PC-9 (cell line): Measurements from ENCODE around the gene HDAC1. TPM values are rescaled to one million over a fixed set of nuclear protein-coding genes. Genes with fewer than 3 reads are reported as not detected.

Experiments
- Bru-seq: library from RNA; stranded (reverse); fragments of 400-500 nt; gene quantifications from one replicate; lab custom pipeline; 2021; lab: Mats Ljungman, UMichigan
- BruChase-seq, 2 experiments: library from RNA; stranded (reverse); fragments of 400-500 nt; gene quantifications; one replicate each; lab custom pipeline; 2021; lab: Mats Ljungman, UMichigan
- BruUV-seq: library from RNA; stranded (reverse); fragments of 400-500 nt; replicated peaks from 2 replicates; lab custom pipeline; 2021; lab: Mats Ljungman, UMichigan
- CTCF ChIA-PET: fragments of 300-600 bp; sonication (Branson Sonifier 250); formaldehyde crosslinking; loops from one replicate; lab custom pipeline; 2022; ENCODE audit warnings: antibody characterized with exemption; lab: Charles Lee
- POLR2A ChIA-PET: fragments of 300-600 bp; sonication (Branson Sonifier 250); formaldehyde crosslinking; loops from one replicate; lab custom pipeline; 2022; ENCODE audit warnings: antibody characterized with exemption; ENCODE audit not compliant: unreplicated experiment; lab: Charles Lee
- DNase-seq, 2 experiments: peaks; one replicate each; pipeline versions ENCODE4 v3.0.0 to v3.0.0-alpha.2; 2015 to 2022; ENCODE audit warnings: mixed read lengths in 1 of 2
- H2AFZ ChIP-seq: fragments of 200-600 bp; sonication (generic); 2 replicates; pipeline ENCODE4 v1.8.1; 2017; ENCODE audit warnings: antibody characterized with exemption
- H3F3A ChIP-seq: fragments of 200-600 bp; sonication (generic); 2 replicates; pipeline ENCODE4 v1.8.1; 2017; ENCODE audit warnings: antibody characterized with exemption, mild to moderate bottlenecking, low read depth; ENCODE audit not compliant: insufficient read depth
- H3K27ac ChIP-seq: fragments of 200-600 bp; sonication (generic); 2 replicates; pipeline ENCODE4 v1.6.1; 2016; ENCODE audit warnings: mixed run types
- H3K27me3 ChIP-seq: fragments of 200-600 bp; sonication (generic); 2 replicates; pipeline ENCODE4 v1.6.1; 2016; ENCODE audit warnings: low read depth, mixed run types; ENCODE audit not compliant: insufficient read depth
- H3K36me3 ChIP-seq: fragments of 200-600 bp; sonication (generic); 2 replicates; pipeline ENCODE4 v1.6.1; 2016; ENCODE audit warnings: low read depth, mixed run types
- H3K4me1 ChIP-seq: fragments of 200-600 bp; sonication (generic); replicated peaks from 2 replicates; pipeline ENCODE4 v1.6.1; 2016; ENCODE audit warnings: mixed run types; ENCODE audit not compliant: insufficient read depth
- H3K4me2 ChIP-seq: fragments of 200-600 bp; sonication (generic); 2 replicates; pipeline ENCODE4 v1.6.1; 2017; ENCODE audit warnings: mixed run types
- H3K4me3 ChIP-seq: fragments of 200-600 bp; sonication (generic); 2 replicates; pipeline ENCODE4 v1.6.1; 2016; ENCODE audit warnings: mixed run types
- H3K79me2 ChIP-seq: fragments of 200-600 bp; sonication (generic); 2 replicates; pipeline ENCODE4 v1.6.1; 2017; ENCODE audit warnings: low read depth, mixed run types
- H3K9me2 ChIP-seq: fragments of 200-600 bp; sonication (generic); 2 replicates; pipeline ENCODE4 v1.8.1; 2017; ENCODE audit warnings: mild to moderate bottlenecking; ENCODE audit not compliant: insufficient read depth
- H3K9me3 ChIP-seq: fragments of 200-600 bp; sonication (generic); 2 replicates; pipeline ENCODE4 v1.8.1; 2016; ENCODE audit warnings: low read depth; ENCODE audit not compliant: insufficient read depth
- H4K20me1 ChIP-seq: fragments of 200-600 bp; sonication (generic); 2 replicates; pipeline ENCODE4 v1.8.1; 2017; ENCODE audit not compliant: insufficient read depth
- CTCF ChIP-seq: fragments of 200-600 bp; sonication (generic); conservative IDR thresholded peaks from 2 replicates; pipeline ENCODE4 v1.6.1; 2017; ENCODE audit warnings: mixed run types, antibody characterized with exemption, mild to moderate bottlenecking, moderate library complexity
- EZH2 ChIP-seq: fragments of 200-600 bp; sonication (generic); IDR thresholded peaks from 2 replicates; pipeline ENCODE4 v1.8.0; 2017; ENCODE audit warnings: antibody characterized with exemption, low read depth
- intact Hi-C: fragments of 100-400 bp; cut with micrococcal nuclease; formaldehyde crosslinking; loops from one replicate; pipeline ENCODE4 v1.10.0; 2022; ENCODE audit not compliant: unreplicated experiment
- long read RNA-seq: library from polyadenylated mRNA; stranded (forward); transcript quantifications from one replicate; pipeline ENCODE4 v2.0.0, GENCODE V29; 2022
- total RNA-seq: library from RNA; stranded (reverse); gene quantifications from 2 replicates; pipeline ENCODE4 v1.2.3, GENCODE V29; 2021

The HDAC1 gene
- total RNA-seq (131 and 171 TPM in 2 replicates), Bru-seq, nascent RNA (percentile 67 among the genes with signal in this experiment), BruChase-seq, experiment 1, labeled RNA remaining after a 2-hour chase (percentile 68 among the genes with signal in this experiment), BruChase-seq, experiment 2, labeled RNA remaining after a 6-hour chase (percentile 80 among the genes with signal in this experiment)
- long read RNA-seq, transcript HDAC1-201 (14 exons, 2,124 nt) = major isoform, 195 of 237 reads
- long read RNA-seq, partial matches to known transcripts = 27 of 237 reads
- long read RNA-seq, other reads (novel, unspliced or antisense) = 14 of 237 reads

GRCh38 chr1:32291708-32292538 lies at the start of gene HDAC1:
Gene HDAC1 (plus strand): TSS chr1:32292083. CDS start chr1:32292170, 87 bp downstream.
- Histone ChIP-seq H3F3A (peaks cover 23% of the 10 kb centered on the region; the same call in 1 of the 2 replicates), H3K9me3 (no peaks in the 10 kb centered on the region), H3K36me3 (0 out of 2 replicates have a peak, but pooled peaks cover 4% of the 10 kb centered on the region), H4K20me1 (peaks cover 3% of the 10 kb centered on the region; the same call in 1 of the 2 replicates), H3K4me3 (peak within 1 kb of the TSS; percentile 92), H3K27me3 (no peaks in the 10 kb centered on the region), H3K79me2 (peaks cover 48% of the 10 kb centered on the region), H3K4me2 (peak within 1 kb of the TSS; percentile 63), H3K27ac (peak within 1 kb of the TSS; percentile 56), H3K4me1 (peaks cover 34% of the 10 kb centered on the region), H2AFZ (peak within 1 kb of the TSS; percentile 95), H3K9me2 (no peaks in the 10 kb centered on the region)
- no TSS peak for BruUV-seq
- peak; percentile 92 to 97 for DNase-seq
- POLR2A ChIA-PET = interaction anchor here (0.5 to 0.6 kb wide), 4 partner anchors 47 to 462 kb away, joined by 3 to 13 read pairs (median 6); partner anchors contain the start of genes IQCC and PTP4A2
- intact Hi-C loops = no loop called here
- CTCF ChIA-PET = no interaction called here
- no peak for TF ChIP-seq CTCF
- no peak for TF ChIP-seq EZH2

GRCh38 chr1:32242341-32242851 lies 49.5 kb upstream of the HDAC1 start:
- H3K4me3 ChIP-seq = no peak overlapping the region
- ChIA-PET CTCF (interaction anchor here (0.6 kb wide), 1 partner anchor 352 kb away, joined by 3 read pairs; no protein-coding TSS in a partner anchor), POLR2A (interaction anchor here (0.6 kb wide), 1 partner anchor 35 kb away, joined by 3 read pairs; no protein-coding TSS in a partner anchor)
- no peaks in the 10 kb centered on the region for H3K9me2 ChIP-seq
- H3K27me3 ChIP-seq = no peaks in the 10 kb centered on the region
- no peaks in the 10 kb centered on the region for H3K79me2 ChIP-seq
- no peaks in the 10 kb centered on the region for H4K20me1 ChIP-seq
- no peaks in the 10 kb centered on the region for H3K36me3 ChIP-seq
- peaks cover 6% of the 10 kb centered on the region; the same call in 1 of the 2 replicates for H3K4me1 ChIP-seq
- H3F3A ChIP-seq = peaks cover 20% of the 10 kb centered on the region; the same call in 1 of the 2 replicates
- no peak for DNase-seq
- H3K9me3 ChIP-seq = no peaks in the 10 kb centered on the region
- no TSS peak for BruUV-seq
- TF ChIP-seq CTCF (no peak), EZH2 (no peak)
- no peak overlapping the region for H2AFZ ChIP-seq
- H3K27ac ChIP-seq = no peak overlapping the region
- intact Hi-C loops = no loop called here
- H3K4me2 ChIP-seq = no peak overlapping the region

GRCh38 chr1:32246888-32247273 lies 45.0 kb upstream of the HDAC1 start, which contains the start of gene FAM167B:
Gene FAM167B (plus strand): TSS chr1:32247222. CDS start chr1:32247422, 200 bp downstream.
- Histone ChIP-seq H3F3A (peaks cover 4% of the 10 kb centered on the region; the same call in 1 of the 2 replicates), H3K4me1 (peaks cover 1% of the 10 kb centered on the region; the same call in 1 of the 2 replicates), H3K27ac (no peak within 1 kb of the TSS), H3K9me2 (no peaks in the 10 kb centered on the region), H3K4me3 (no peak within 1 kb of the TSS), H3K4me2 (no peak within 1 kb of the TSS), H3K9me3 (no peaks in the 10 kb centered on the region), H2AFZ (no peak within 1 kb of the TSS), H3K36me3 (no peaks in the 10 kb centered on the region), H3K27me3 (no peaks in the 10 kb centered on the region), H3K79me2 (no peaks in the 10 kb centered on the region), H4K20me1 (no peaks in the 10 kb centered on the region)
- CTCF ChIA-PET = interaction anchor here (0.5 kb wide), 2 partner anchors 23 to 28 kb away, joined by 3 read pairs; no protein-coding TSS in a partner anchor
- DNase-seq = peak in 1 of 2 experiments; percentile 6
- intact Hi-C loops = no loop called here
- POLR2A ChIA-PET = no interaction called here
- no TSS peak for BruUV-seq
- TF ChIP-seq CTCF (no peak), EZH2 (no peak)
